WTC11 (cell line): ENCODE data around the gene RGPD6.
"Not testable (repeated sequence)": the region's sequence is repeated elsewhere in the genome, so short reads cannot be mapped to it uniquely, and the experiment has no call there.

Source experiments
- FOXJ3 ChIP-seq: sonication (generic); formaldehyde crosslinking; IDR thresholded peaks from 2 replicates; pipeline ENCODE4 v1.9.0; 2021; ENCODE audit warnings: missing genetic modification reagents, mild to moderate bottlenecking, borderline replicate concordance
- GRHL2 ChIP-seq: fragments of 250-450 bp; sonication (Bioruptor Pico); IDR thresholded peaks from 2 replicates; pipeline ENCODE4 v1.8.0; 2022; ENCODE audit warnings: mild to moderate bottlenecking, moderate library complexity; ENCODE audit not compliant: insufficient replicate concordance, severe bottlenecking
- KAT7 ChIP-seq: sonication (generic); formaldehyde crosslinking; IDR thresholded peaks from 2 replicates; pipeline ENCODE4 v1.8.1; 2023; ENCODE audit warnings: missing genetic modification reagents, mild to moderate bottlenecking, borderline replicate concordance
- ZNF121 ChIP-seq: sonication (generic); formaldehyde crosslinking; IDR thresholded peaks from 2 replicates; pipeline ENCODE4 v1.8.0; 2023; ENCODE audit warnings: missing genetic modification reagents
- ZNF263 ChIP-seq: sonication (generic); formaldehyde crosslinking; IDR thresholded peaks from 2 replicates; pipeline ENCODE4 v1.8.1; 2022; ENCODE audit warnings: low read depth, mild to moderate bottlenecking, moderate library complexity, missing genetic modification reagents
- TF ChIP-seq, protein P1 (sequence below): fragments of 200-600 bp; IDR thresholded peaks from 2 replicates; pipeline ENCODE4 v1.8.0; 2022; ENCODE audit warnings: antibody characterized with exemption
- TF ChIP-seq, protein P2 (sequence below): sonication (generic); formaldehyde crosslinking; IDR thresholded peaks from 2 replicates; pipeline ENCODE4 v1.8.0; 2023; ENCODE audit warnings: missing genetic modification reagents
- TF ChIP-seq, protein P3 (sequence below): sonication (generic); formaldehyde crosslinking; IDR thresholded peaks from 2 replicates; pipeline ENCODE4 v1.8.1; 2022; ENCODE audit warnings: low read depth, mild to moderate bottlenecking, moderate library complexity, missing genetic modification reagents, borderline replicate concordance
- TF ChIP-seq, protein P4 (sequence below): fragments of 250-450 bp; sonication (Bioruptor Pico); IDR thresholded peaks from 2 replicates; pipeline ENCODE4 v2.1.2; 2022; ENCODE audit warnings: mild to moderate bottlenecking, moderate library complexity
- TF ChIP-seq, protein P5 (sequence below): sonication (generic); formaldehyde crosslinking; IDR thresholded peaks from 2 replicates; pipeline ENCODE4 v1.8.1; 2023; ENCODE audit warnings: mild to moderate bottlenecking, missing genetic modification reagents, moderate library complexity
- TF ChIP-seq, protein P6 (sequence below): sonication (generic); formaldehyde crosslinking; IDR thresholded peaks from 2 replicates; pipeline ENCODE4 v1.8.1; 2023; ENCODE audit warnings: mild to moderate bottlenecking, missing genetic modification reagents
- TF ChIP-seq, protein P7 (sequence below): sonication (generic); formaldehyde crosslinking; IDR thresholded peaks from 2 replicates; pipeline ENCODE4 v1.8.0; 2022; ENCODE audit warnings: missing genetic modification reagents
- TF ChIP-seq, protein P8 (sequence below): sonication (generic); formaldehyde crosslinking; IDR thresholded peaks from 2 replicates; pipeline ENCODE4 v1.8.1; 2022; ENCODE audit warnings: missing genetic modification reagents, borderline replicate concordance

DNA sequence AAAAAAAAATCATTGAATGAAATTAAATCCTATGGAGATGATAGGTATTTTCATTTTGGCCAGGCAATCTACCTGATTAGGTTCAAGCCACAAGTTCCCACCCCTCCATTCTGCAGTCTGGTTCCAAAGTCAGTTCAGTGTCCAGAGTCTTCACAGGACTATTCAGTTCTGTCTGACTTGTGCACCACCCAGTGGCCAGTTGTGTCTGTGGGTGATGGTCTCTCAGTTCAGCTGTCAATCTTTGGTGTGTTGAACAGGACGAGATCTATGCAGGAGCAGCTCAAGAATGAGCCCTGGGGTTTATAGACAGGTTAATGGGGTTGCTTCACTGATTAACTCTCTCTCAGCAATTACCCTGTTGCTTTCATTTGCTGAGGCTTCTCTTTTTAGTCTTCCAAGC is 1.4 kb upstream of the RGPD6 start:
- not testable (repeated sequence) for TF ChIP-seq GRHL2 (CRISPR knock-in tag); ZNF263 (CRISPR knock-in tag); ZNF121; FOXJ3; KAT7 (CRISPR knock-in tag)
- TF ChIP-seq, protein P1, sequence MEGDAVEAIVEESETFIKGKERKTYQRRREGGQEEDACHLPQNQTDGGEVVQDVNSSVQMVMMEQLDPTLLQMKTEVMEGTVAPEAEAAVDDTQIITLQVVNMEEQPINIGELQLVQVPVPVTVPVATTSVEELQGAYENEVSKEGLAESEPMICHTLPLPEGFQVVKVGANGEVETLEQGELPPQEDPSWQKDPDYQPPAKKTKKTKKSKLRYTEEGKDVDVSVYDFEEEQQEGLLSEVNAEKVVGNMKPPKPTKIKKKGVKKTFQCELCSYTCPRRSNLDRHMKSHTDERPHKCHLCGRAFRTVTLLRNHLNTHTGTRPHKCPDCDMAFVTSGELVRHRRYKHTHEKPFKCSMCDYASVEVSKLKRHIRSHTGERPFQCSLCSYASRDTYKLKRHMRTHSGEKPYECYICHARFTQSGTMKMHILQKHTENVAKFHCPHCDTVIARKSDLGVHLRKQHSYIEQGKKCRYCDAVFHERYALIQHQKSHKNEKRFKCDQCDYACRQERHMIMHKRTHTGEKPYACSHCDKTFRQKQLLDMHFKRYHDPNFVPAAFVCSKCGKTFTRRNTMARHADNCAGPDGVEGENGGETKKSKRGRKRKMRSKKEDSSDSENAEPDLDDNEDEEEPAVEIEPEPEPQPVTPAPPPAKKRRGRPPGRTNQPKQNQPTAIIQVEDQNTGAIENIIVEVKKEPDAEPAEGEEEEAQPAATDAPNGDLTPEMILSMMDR: not testable (repeated sequence)
- TF ChIP-seq, protein P2, sequence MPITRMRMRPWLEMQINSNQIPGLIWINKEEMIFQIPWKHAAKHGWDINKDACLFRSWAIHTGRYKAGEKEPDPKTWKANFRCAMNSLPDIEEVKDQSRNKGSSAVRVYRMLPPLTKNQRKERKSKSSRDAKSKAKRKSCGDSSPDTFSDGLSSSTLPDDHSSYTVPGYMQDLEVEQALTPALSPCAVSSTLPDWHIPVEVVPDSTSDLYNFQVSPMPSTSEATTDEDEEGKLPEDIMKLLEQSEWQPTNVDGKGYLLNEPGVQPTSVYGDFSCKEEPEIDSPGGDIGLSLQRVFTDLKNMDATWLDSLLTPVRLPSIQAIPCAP (CRISPR knock-in tag): not testable (repeated sequence)
- TF ChIP-seq, protein P3, sequence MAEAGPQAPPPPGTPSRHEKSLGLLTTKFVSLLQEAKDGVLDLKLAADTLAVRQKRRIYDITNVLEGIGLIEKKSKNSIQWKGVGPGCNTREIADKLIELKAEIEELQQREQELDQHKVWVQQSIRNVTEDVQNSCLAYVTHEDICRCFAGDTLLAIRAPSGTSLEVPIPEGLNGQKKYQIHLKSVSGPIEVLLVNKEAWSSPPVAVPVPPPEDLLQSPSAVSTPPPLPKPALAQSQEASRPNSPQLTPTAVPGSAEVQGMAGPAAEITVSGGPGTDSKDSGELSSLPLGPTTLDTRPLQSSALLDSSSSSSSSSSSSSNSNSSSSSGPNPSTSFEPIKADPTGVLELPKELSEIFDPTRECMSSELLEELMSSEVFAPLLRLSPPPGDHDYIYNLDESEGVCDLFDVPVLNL: not testable (repeated sequence)
- TF ChIP-seq, protein P4, sequence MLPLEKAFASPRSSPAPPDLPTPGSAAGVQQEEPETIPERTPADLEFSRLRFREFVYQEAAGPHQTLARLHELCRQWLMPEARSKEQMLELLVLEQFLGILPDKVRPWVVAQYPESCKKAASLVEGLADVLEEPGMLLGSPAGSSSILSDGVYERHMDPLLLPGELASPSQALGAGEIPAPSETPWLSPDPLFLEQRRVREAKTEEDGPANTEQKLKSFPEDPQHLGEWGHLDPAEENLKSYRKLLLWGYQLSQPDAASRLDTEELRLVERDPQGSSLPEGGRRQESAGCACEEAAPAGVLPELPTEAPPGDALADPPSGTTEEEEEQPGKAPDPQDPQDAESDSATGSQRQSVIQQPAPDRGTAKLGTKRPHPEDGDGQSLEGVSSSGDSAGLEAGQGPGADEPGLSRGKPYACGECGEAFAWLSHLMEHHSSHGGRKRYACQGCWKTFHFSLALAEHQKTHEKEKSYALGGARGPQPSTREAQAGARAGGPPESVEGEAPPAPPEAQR (CRISPR knock-in tag): not testable (repeated sequence)
- TF ChIP-seq, protein P5, sequence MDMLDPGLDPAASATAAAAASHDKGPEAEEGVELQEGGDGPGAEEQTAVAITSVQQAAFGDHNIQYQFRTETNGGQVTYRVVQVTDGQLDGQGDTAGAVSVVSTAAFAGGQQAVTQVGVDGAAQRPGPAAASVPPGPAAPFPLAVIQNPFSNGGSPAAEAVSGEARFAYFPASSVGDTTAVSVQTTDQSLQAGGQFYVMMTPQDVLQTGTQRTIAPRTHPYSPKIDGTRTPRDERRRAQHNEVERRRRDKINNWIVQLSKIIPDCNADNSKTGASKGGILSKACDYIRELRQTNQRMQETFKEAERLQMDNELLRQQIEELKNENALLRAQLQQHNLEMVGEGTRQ: not testable (repeated sequence)
- TF ChIP-seq, protein P6, sequence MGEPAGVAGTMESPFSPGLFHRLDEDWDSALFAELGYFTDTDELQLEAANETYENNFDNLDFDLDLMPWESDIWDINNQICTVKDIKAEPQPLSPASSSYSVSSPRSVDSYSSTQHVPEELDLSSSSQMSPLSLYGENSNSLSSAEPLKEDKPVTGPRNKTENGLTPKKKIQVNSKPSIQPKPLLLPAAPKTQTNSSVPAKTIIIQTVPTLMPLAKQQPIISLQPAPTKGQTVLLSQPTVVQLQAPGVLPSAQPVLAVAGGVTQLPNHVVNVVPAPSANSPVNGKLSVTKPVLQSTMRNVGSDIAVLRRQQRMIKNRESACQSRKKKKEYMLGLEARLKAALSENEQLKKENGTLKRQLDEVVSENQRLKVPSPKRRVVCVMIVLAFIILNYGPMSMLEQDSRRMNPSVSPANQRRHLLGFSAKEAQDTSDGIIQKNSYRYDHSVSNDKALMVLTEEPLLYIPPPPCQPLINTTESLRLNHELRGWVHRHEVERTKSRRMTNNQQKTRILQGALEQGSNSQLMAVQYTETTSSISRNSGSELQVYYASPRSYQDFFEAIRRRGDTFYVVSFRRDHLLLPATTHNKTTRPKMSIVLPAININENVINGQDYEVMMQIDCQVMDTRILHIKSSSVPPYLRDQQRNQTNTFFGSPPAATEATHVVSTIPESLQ: not testable (repeated sequence)
- TF ChIP-seq, protein P7, sequence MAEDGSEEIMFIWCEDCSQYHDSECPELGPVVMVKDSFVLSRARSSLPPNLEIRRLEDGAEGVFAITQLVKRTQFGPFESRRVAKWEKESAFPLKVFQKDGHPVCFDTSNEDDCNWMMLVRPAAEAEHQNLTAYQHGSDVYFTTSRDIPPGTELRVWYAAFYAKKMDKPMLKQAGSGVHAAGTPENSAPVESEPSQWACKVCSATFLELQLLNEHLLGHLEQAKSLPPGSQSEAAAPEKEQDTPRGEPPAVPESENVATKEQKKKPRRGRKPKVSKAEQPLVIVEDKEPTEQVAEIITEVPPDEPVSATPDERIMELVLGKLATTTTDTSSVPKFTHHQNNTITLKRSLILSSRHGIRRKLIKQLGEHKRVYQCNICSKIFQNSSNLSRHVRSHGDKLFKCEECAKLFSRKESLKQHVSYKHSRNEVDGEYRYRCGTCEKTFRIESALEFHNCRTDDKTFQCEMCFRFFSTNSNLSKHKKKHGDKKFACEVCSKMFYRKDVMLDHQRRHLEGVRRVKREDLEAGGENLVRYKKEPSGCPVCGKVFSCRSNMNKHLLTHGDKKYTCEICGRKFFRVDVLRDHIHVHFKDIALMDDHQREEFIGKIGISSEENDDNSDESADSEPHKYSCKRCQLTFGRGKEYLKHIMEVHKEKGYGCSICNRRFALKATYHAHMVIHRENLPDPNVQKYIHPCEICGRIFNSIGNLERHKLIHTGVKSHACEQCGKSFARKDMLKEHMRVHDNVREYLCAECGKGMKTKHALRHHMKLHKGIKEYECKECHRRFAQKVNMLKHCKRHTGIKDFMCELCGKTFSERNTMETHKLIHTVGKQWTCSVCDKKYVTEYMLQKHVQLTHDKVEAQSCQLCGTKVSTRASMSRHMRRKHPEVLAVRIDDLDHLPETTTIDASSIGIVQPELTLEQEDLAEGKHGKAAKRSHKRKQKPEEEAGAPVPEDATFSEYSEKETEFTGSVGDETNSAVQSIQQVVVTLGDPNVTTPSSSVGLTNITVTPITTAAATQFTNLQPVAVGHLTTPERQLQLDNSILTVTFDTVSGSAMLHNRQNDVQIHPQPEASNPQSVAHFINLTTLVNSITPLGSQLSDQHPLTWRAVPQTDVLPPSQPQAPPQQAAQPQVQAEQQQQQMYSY: not testable (repeated sequence)
- TF ChIP-seq, protein P8, sequence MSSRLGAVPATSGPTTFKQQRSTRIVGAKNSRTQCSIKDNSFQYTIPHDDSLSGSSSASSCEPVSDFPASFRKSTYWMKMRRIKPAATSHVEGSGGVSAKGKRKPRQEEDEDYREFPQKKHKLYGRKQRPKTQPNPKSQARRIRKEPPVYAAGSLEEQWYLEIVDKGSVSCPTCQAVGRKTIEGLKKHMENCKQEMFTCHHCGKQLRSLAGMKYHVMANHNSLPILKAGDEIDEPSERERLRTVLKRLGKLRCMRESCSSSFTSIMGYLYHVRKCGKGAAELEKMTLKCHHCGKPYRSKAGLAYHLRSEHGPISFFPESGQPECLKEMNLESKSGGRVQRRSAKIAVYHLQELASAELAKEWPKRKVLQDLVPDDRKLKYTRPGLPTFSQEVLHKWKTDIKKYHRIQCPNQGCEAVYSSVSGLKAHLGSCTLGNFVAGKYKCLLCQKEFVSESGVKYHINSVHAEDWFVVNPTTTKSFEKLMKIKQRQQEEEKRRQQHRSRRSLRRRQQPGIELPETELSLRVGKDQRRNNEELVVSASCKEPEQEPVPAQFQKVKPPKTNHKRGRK (CRISPR knock-in tag): not testable (repeated sequence)
